H9 (cell line): Measurements from ENCODE around the gene TBC1D7. TPM values are rescaled to one million over a fixed set of nuclear protein-coding genes. Genes with fewer than 3 reads are reported as not detected.

ENCODE experiments used
- DNase-seq: peaks from one replicate; pipeline ENCODE4 v3.0.0-alpha.2; 2017
- H2AFZ ChIP-seq: one replicate; pipeline ENCODE4 v1.6.1; 2013; ENCODE audit warnings: mild to moderate bottlenecking, low read length, control low read depth, moderate library complexity
- H2AK5ac ChIP-seq: 2 replicates; pipeline ENCODE4 v1.6.1; 2013; ENCODE audit warnings: low read length, control low read depth, mixed read lengths; ENCODE audit not compliant: insufficient read length
- H2BK120ac ChIP-seq: one replicate; pipeline ENCODE4 v1.6.1; 2013; ENCODE audit warnings: low read depth, mild to moderate bottlenecking, low read length, control low read depth, inconsistent platforms; ENCODE audit not compliant: poor library complexity, severe bottlenecking
- H2BK12ac ChIP-seq: 2 replicates; pipeline ENCODE4 v1.6.1; 2013; ENCODE audit warnings: low read length, control low read depth, mixed read lengths, low read depth; ENCODE audit not compliant: insufficient read length
- H2BK15ac ChIP-seq: 2 replicates; pipeline ENCODE4 v1.6.1; 2013; ENCODE audit warnings: low read depth, low read length, control low read depth
- H2BK20ac ChIP-seq: one replicate; pipeline ENCODE4 v1.6.1; 2013; ENCODE audit warnings: low read depth, mild to moderate bottlenecking, low read length, control low read depth, inconsistent platforms; ENCODE audit not compliant: poor library complexity, severe bottlenecking
- H2BK5ac ChIP-seq: 2 replicates; pipeline ENCODE4 v1.6.1; 2013; ENCODE audit warnings: low read length, control low read depth, mixed read lengths; ENCODE audit not compliant: insufficient read length
- H3K14ac ChIP-seq: 2 replicates; pipeline ENCODE4 v1.6.1; 2013; ENCODE audit warnings: low read length, control low read depth; ENCODE audit not compliant: insufficient read depth
- H3K18ac ChIP-seq: 2 replicates; pipeline ENCODE4 v1.6.1; 2013; ENCODE audit warnings: low read depth, mild to moderate bottlenecking, mixed read lengths, low read length, control low read depth; ENCODE audit not compliant: insufficient read length
- H3K23ac ChIP-seq: 2 replicates; pipeline ENCODE4 v1.6.1; 2013; ENCODE audit warnings: low read length, control low read depth, mixed read lengths, low read depth; ENCODE audit not compliant: insufficient read length
- H3K23me2 ChIP-seq: 2 replicates; pipeline ENCODE4 v1.6.1; 2013; ENCODE audit warnings: low read depth, mild to moderate bottlenecking, mixed read lengths, low read length, control low read depth; ENCODE audit not compliant: insufficient read length, poor library complexity, severe bottlenecking
- H3K27ac ChIP-seq: 2 replicates; pipeline ENCODE4 v1.5.1; 2013; ENCODE audit warnings: low read length, control low read depth, mixed read lengths, low read depth; ENCODE audit not compliant: insufficient read length
- H3K27me3 ChIP-seq: 2 replicates; pipeline ENCODE4 v1.6.1; 2013; ENCODE audit warnings: low read length, control low read depth, inconsistent platforms; ENCODE audit not compliant: insufficient read depth
- H3K4ac ChIP-seq: 2 replicates; pipeline ENCODE4 v1.6.1; 2013; ENCODE audit warnings: low read depth, mild to moderate bottlenecking, control low read depth, inconsistent platforms, low read length, moderate library complexity
- H3K4me1 ChIP-seq: 2 replicates; pipeline ENCODE4 v1.6.1; 2013; ENCODE audit warnings: low read length, control low read depth, inconsistent platforms; ENCODE audit not compliant: insufficient read depth
- H3K4me2 ChIP-seq: 2 replicates; pipeline ENCODE4 v1.6.1; 2013; ENCODE audit warnings: low read length, control low read depth, mixed read lengths; ENCODE audit not compliant: insufficient read length, insufficient read depth
- H3K56ac ChIP-seq: 2 replicates; pipeline ENCODE4 v1.6.1; 2013; ENCODE audit warnings: low read depth, mild to moderate bottlenecking, mixed read lengths, low read length, control low read depth; ENCODE audit not compliant: insufficient read length
- H3K79me1 ChIP-seq: 2 replicates; pipeline ENCODE4 v1.6.1; 2013; ENCODE audit warnings: low read depth, mild to moderate bottlenecking, moderate library complexity, low read length, control low read depth, inconsistent platforms; ENCODE audit not compliant: insufficient read depth, poor library complexity, severe bottlenecking
- H3K79me2 ChIP-seq: 2 replicates; pipeline ENCODE4 v1.6.1; 2013; ENCODE audit warnings: low read length, control low read depth, inconsistent platforms; ENCODE audit not compliant: insufficient read depth
- H3K9ac ChIP-seq: 2 replicates; pipeline ENCODE4 v1.6.1; 2013; ENCODE audit warnings: low read length, control low read depth, mixed read lengths; ENCODE audit not compliant: insufficient read length; ENCODE audit errors: extremely low read depth
- H3K9me3 ChIP-seq: one replicate; pipeline ENCODE4 v1.6.1; 2013; ENCODE audit warnings: low read depth, low read length, inconsistent platforms; ENCODE audit not compliant: control insufficient read depth
- H3T11ph ChIP-seq: one replicate; pipeline ENCODE4 v1.6.1; 2013; ENCODE audit warnings: mild to moderate bottlenecking, low read length, control low read depth, inconsistent platforms
- H4K20me1 ChIP-seq: one replicate; pipeline ENCODE4 v1.6.1; 2013; ENCODE audit not compliant: control insufficient read depth, insufficient read length, insufficient read depth
- H4K5ac ChIP-seq: 2 replicates; pipeline ENCODE4 v1.6.1; 2013; ENCODE audit warnings: low read depth, mild to moderate bottlenecking, mixed read lengths, low read length, control low read depth; ENCODE audit not compliant: insufficient read length
- H4K8ac ChIP-seq: replicated peaks from 2 replicates; pipeline ENCODE4 v1.6.1; 2013; ENCODE audit warnings: low read length, control low read depth, mixed read lengths, low read depth; ENCODE audit not compliant: insufficient read length
- H4K91ac ChIP-seq: 2 replicates; pipeline ENCODE4 v1.6.1; 2013; ENCODE audit warnings: low read depth, mild to moderate bottlenecking, moderate library complexity, mixed read lengths, low read length, control low read depth; ENCODE audit not compliant: insufficient read length
- H3K27ac Mint-ChIP-seq, 3 experiments: 2 replicates in 2 of 3; 3 replicates in 1 of 3; pipeline ENCODE4 v1.8.0; 2020 to 2021; ENCODE audit warnings: mixed read lengths in 3 of 3, mild to moderate bottlenecking in 1 of 3, moderate library complexity in 1 of 3
- H3K27me3 Mint-ChIP-seq: 2 replicates; pipeline ENCODE4 v1.8.0; 2021; ENCODE audit warnings: low read depth, mild to moderate bottlenecking, moderate library complexity, mixed read lengths
- H3K36me3 Mint-ChIP-seq, 3 experiments: 2 replicates in 2 of 3; 3 replicates in 1 of 3; pipeline ENCODE4 v1.8.0; 2020 to 2021; ENCODE audit warnings: low read depth in 3 of 3, mixed read lengths in 3 of 3; ENCODE audit not compliant: insufficient read depth in 1 of 3
- H3K4me1 Mint-ChIP-seq, 2 experiments: 2 replicates each; pipeline ENCODE4 v1.8.0; 2020; ENCODE audit warnings: mixed read lengths in 2 of 2
- H3K4me3 Mint-ChIP-seq, 2 experiments: 2 replicates in 1 of 2; 3 replicates in 1 of 2; pipeline ENCODE4 v1.8.0; 2020 to 2021; ENCODE audit warnings: mild to moderate bottlenecking in 2 of 2, mixed read lengths in 2 of 2, moderate library complexity in 1 of 2
- H3K9me3 Mint-ChIP-seq, 2 experiments: 2 replicates in 1 of 2; 3 replicates in 1 of 2; pipeline ENCODE4 v1.8.0; 2020; ENCODE audit warnings: mild to moderate bottlenecking in 2 of 2, mixed read lengths in 2 of 2, moderate library complexity in 1 of 2
- CTCF ChIP-seq: fragments of 200-600 bp; sonication (generic); conservative IDR thresholded peaks from 3 replicates; pipeline ENCODE4 v1.8.0; 2021; ENCODE audit warnings: antibody characterized with exemption, mild to moderate bottlenecking
- WGBS: extraction: QIAGEN DNeasy Blood & Tissue Kit; methylation state at CpG from one replicate; pipeline ENCODE4 v1.1.7; 2013; ENCODE audit warnings: missing lambda C conversion rate, low lambda C conversion rate, mixed read lengths; ENCODE audit not compliant: insufficient read length; ENCODE audit errors: extremely low coverage; 5-methylcytosine and 5-hydroxymethylcytosine counted together
- total RNA-seq: library from RNA; stranded (reverse); gene quantifications from 2 replicates; pipeline ENCODE4 v1.2.1, GENCODE V29; 2021

The TBC1D7 gene
- total RNA-seq, 1 experiment from 2014 or later = 33.9 TPM

GRCh38 chr6:13362412-13362811, 34.1 kb upstream of the TBC1D7 start:
- Mint-ChIP-seq H3K27me3 (no peaks in the 10 kb centered on the region), H3K36me3 (peaks cover 0 to 5% (median 2%) of the 10 kb centered on the region in 3 experiments; a peak in 1 of 7 replicates), H3K4me1 (peaks cover 24 to 32% of the 10 kb centered on the region in 2 experiments), H3K4me3 (no peak overlapping the region), H3K9me3 (no peaks in the 10 kb centered on the region), H3K27ac (no peak overlapping the region)
- Histone ChIP-seq H3K79me2 (no peaks in the 10 kb centered on the region), H3K18ac (no peak overlapping the region), H2BK20ac (no peak overlapping the region), H3K27me3 (no peaks in the 10 kb centered on the region), H2AFZ (no peak overlapping the region), H2BK15ac (no peak overlapping the region), H2BK5ac (no peak overlapping the region), H3K23me2 (no peaks in the 10 kb centered on the region), H3K27ac (no peak overlapping the region), H3K23ac (no peak overlapping the region), H4K91ac (no peak overlapping the region), H3K4ac (no peak overlapping the region), H3K14ac (no peak overlapping the region; the same call in 1 of the 2 replicates), H4K20me1 (no peaks in the 10 kb centered on the region), H2BK12ac (no peak overlapping the region), H4K8ac (no peak overlapping the region), H3K79me1 (no peaks in the 10 kb centered on the region), H3K9me3 (no peaks in the 10 kb centered on the region), H3K9ac (no peak overlapping the region), H4K5ac (no peak overlapping the region), H3K4me2 (no peak overlapping the region), H2AK5ac (no peak overlapping the region), H3T11ph (no peak overlapping the region), H3K56ac (no peak overlapping the region), H3K4me1 (peaks cover 5% of the 10 kb centered on the region; the same call in 1 of the 2 replicates), H2BK120ac (no peak overlapping the region)
- TF ChIP-seq CTCF = no peak
- no CpG with 5 or more reads among the region's 5 CpGs for WGBS
- DNase-seq = no peak
